AG09319 (cell line): ENCODE data around the gene SUN5.

Source experiments
- DNase-seq: peaks from one replicate; pipeline ENCODE4 v3.0.0-alpha.2; 2010; ENCODE audit warnings: low read depth; ENCODE audit errors: extremely low read depth
- TF ChIP-seq, protein P1 (sequence below): IDR thresholded peaks from 2 replicates; pipeline ENCODE4 v1.5.1; 2011; ENCODE audit warnings: low read depth, mild to moderate bottlenecking, inconsistent platforms, low read length, moderate library complexity

SUN5 gene

DNA sequence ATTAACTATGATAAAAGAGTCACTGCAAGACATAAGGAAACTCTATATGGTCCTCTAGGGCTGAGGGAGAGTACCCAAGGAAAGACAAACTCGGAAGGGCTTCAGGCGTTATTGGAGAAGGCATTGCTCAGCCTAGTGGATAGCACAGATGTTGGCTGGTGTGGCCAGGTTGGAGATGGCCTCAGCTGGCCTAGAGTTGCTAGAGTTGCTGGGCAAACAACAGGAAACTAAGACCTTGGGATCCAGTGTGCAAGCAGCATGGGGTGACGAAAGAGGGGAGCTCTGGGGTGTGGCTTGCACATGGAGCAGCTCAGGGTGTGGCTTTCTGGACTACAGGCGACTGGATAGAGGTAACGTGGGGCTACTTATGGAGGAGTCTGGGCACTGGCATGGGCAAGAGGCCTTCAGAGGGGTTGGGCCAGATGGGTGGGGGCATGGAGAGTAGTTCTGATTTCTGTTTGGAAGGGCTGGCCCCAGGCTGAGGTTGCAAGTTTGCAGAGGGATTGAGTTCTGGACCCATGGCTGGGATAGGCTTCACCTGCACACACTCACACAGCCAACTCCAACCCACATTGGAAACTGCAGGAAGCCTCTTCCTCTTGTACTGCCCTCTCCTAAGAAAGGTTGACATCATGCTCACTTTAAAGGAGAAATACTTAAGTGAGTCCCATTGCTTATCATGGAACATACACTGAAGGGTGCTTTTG is 22.0 kb upstream of the SUN5 start:
- TF ChIP-seq, protein P1, sequence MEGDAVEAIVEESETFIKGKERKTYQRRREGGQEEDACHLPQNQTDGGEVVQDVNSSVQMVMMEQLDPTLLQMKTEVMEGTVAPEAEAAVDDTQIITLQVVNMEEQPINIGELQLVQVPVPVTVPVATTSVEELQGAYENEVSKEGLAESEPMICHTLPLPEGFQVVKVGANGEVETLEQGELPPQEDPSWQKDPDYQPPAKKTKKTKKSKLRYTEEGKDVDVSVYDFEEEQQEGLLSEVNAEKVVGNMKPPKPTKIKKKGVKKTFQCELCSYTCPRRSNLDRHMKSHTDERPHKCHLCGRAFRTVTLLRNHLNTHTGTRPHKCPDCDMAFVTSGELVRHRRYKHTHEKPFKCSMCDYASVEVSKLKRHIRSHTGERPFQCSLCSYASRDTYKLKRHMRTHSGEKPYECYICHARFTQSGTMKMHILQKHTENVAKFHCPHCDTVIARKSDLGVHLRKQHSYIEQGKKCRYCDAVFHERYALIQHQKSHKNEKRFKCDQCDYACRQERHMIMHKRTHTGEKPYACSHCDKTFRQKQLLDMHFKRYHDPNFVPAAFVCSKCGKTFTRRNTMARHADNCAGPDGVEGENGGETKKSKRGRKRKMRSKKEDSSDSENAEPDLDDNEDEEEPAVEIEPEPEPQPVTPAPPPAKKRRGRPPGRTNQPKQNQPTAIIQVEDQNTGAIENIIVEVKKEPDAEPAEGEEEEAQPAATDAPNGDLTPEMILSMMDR, result no peak
- DNase-seq, result no peak

DNA sequence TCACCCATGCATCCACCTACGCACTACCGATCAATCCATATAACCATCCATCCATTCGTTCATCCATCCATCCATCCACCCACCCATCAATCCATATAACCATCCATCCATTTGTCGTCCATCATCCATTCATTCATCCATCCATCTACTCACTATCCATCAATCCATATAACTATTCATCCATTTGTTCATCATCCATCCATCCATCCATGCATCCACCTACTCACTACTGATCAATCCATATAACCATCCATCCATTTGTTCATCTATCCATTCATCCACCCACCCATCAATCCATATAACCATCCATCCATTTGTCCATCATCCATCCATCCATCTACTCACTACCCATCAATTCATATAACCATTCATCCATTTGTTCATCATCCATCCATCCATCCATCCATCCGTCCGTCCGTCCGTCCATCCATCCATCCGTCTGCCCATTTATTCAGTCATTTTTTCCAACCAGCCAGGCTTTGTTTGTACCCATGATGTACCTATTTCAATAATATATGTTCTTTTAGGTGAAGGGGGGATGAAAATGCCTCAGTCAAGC is 21.2 kb upstream of the SUN5 start:
- TF ChIP-seq, protein P1, result no peak
- no peak for DNase-seq

DNA sequence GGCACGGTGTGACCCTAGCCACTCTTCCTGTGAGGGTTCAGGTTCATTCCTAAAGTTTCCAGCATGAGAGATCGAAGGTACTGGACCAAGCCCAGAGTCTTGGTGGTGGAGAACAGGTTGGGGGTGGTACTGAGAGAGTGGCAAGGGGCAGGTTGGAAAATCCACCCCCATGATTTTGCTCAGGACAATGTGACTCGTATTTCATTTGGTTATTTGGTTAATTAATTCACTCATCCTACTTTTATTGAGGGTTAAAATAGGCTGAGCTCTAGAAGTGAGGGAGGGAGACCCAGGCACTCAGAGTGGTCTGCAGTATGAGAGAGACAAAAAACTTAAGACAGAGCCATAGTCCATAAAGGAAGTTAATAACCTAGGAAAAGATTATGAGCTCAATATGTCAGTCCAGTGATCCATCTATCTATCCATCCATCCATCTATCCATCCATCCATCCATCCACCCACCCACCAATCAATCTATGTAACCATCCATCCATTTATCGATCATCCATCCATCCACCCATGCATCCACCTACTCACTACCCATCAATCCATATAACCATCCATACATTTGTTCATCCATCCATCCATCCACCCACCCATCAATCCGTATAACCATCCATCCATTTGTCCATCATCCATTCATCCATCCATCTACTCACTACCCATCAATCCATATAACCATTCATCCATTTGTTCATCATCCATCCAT is 20.5 kb upstream of the SUN5 start:
- no peak for DNase-seq
- TF ChIP-seq, protein P1, result no peak

DNA sequence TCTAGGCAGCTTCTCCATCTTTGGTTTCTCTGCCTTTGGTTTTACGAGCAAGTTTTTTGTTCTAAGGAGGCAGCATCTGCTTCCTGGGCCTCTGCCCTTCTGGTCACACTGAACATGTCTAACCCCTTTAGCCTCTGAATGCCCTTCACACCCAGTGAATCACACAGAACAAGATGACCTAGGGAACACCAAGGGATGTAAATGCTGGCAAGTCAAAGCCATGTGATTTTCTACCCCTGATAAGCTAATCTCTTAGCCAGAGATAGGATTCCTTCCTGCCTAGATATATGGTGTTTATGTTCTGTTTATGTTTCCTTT is 20.0 kb upstream of the SUN5 start:
- DNase-seq, result no peak
- TF ChIP-seq, protein P1, result no peak

DNA sequence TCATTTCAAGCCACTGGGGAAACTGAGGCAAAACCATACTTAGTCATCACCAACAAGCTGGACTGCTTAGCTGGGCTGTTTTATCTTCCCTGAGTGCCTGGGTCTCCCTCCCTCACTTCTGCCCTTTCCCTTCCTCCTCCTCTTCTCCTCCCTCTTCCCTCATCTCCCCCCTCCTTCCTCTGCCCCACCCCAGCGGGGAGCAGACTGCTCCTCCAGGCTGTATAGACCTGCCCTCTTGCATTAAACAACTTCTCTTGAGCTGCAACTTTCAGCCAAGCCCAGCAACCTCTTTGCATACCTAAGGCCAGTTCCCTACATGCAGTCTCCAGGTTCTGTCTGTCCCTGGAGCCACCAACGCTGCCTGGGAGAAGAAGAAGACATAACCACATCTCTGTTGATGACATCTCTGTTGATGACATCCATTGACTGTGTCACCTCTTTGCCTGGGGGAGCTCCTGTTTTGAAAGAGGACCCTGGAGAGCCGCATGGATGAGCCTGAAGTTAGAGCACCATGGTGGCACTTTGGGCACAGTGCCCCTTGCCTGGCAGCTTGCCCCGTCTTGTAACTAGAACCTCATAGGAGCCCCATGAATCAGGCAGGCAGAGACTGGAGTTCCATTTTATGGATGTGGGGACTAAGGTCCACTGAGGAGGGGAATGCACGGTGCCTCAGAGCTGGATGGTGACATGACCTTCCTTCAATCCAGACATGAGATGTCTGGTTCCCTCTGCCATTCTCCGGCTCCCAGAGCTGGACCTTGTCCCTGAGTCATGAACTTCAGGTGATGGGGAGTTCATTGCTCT is 19.4 kb upstream of the SUN5 start:
- TF ChIP-seq, protein P1, result no peak
- DNase-seq, result no peak

DNA sequence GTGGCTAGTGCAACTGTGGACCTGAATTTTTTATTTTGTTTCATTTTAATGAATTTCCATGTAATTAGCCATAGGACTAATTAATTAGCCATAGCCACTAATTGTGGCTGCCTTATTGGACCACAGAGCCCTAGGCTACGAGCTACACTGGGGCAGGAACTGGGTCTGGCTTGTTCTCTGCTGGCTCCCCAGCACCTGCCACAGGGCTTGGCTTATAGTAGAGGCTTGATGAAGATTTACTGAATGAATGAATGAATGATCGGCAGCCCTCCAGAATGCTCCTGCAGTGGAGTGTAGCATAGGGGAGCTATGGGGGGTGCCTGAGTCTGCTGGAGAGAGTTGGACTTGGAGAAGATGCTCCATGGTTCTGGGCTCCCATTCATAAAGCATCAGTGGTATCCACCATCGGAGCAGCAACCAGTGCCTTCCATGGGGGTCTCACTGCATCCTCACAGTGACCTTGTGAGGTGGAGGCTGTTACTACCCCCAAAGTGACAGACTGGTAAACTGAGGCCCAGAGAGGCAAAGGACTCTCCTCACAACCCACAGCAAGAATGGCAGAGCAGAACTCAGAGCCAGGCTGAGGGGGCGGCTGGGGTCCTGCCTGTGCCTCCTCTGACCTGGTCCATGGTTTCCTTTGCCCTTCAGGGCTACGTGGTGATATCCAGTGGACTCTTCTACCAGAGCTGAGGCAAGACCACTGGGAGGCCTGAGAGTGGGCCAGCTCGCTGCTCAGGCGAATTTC is 18.6 kb upstream of the SUN5 start:
- TF ChIP-seq, protein P1, result no peak
- DNase-seq, result no peak
